Measurements from ENCODE around the gene APC.
"Not testable (repeated sequence)": the region's sequence is repeated elsewhere in the genome, so short reads cannot be mapped to it uniquely, and the experiment has no call there.

APC gene

DNA sequence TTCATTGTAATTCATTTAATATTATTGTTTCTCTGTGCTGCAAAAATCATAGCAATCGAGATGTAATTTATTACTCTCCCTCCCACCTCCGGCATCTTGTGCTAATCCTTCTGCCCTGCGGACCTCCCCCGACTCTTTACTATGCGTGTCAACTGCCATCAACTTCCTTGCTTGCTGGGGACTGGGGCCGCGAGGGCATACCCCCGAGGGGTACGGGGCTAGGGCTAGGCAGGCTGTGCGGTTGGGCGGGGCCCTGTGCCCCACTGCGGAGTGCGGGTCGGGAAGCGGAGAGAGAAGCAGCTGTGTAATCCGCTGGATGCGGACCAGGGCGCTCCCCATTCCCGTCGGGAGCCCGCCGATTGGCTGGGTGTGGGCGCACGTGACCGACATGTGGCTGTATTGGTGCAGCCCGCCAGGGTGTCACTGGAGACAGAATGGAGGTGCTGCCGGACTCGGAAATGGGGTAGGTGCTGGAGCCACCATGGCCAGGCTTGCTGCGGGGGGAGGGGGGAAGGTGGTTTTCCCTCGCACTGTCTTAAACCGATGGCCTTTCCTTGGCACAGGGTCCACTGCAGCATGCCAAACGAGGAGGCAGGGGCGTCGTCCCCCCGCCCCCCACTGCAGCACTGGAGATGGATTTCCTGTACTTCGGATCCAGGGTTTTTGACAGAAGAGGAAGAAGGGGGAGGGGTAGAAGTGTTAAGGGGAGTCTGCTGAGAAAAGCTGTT, at the start of gene APC:
APC (plus strand) TSS at position 423 of the 728 bp plus-strand sequence. CDS start 17,006 bp downstream, outside the sequence.
- DNase-seq: peak; percentile 62

DNA sequence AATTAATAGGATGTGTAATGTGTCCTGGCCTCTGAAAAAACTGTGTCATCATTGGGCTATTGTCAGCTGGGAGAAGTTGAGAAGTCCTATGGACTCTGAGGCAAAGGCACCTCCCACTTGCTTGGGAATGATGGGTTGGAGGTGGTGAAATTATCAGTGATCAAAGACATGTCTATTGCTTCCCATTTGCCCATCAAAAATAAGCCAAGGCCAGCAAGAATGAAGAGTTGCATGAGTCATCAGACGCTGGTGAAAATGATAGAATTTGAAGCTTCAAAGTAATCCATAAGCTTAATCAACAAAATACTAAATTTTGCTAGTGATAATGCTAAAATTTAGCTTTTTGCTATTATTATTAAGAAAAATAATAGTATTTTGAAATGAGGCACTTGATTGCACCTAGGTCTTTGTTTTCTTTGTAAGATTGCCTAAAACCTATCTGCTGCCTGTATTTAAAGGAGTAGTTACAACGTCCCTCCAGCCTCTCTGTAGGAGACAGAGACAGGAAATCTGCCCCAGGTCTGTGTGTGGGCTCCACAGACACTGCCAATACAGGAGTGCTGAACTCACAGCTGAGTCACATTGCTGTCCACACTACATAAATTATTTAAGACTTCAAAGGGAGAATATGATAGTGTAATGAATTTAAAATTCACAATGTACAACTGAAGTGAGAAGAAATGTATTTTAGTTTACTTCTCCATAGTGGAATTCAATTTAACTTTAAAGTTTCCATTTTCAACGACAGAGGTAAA, 48.4 kb upstream of the APC start:
- DNase-seq: no peak

DNA sequence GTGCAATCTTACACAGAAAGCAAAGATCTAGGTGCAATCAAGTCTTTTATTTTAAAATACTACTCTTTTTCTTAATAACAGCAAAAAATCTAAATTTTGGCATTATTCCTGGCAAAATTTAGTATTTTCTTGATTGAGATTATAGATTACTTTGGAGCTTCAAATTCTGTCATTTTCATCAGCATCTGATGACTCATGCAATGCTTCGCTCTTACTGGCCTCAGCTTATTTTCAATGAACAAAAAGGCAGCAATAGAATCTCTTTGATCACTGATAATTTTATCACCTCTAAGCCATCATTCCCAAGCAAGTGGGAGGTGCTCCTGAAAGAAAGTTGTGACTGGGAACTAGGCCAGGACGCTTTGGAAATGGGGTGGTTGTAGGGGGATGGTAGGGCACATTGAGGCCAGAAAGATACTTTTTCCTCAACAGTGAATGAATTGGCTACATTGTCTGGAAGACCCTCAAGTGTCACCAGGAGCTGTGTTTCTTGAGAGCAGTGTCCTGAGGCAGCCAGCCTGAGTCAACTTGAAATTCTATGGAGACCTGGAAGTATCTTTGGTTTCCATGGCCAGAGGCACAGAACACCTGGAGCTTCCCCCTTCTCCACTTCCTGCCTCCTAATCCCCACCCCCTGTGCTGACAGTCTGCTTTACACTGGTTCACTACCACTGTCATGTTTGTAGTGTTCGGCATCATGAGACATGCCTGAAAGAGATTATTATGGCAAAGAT, 46.9 kb upstream of the APC start:
- DNase-seq: no peak

DNA sequence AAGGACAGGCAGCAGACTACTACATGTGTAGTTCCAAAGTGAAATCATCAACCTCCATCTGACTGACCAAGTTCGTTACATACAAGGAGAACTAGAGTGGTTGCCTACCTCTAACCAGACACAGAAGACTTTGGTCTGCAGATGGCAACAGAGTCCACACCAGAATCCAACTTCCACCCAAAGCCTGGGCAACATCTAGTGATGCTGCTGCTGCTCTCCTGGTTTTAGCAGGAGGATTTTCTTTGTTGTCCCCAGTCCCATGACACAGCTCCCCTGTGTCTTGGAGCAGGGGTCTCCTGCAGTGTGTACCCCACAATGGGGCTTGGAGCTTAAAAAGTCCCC, 46.4 kb upstream of the APC start:
- DNase-seq: no peak

DNA sequence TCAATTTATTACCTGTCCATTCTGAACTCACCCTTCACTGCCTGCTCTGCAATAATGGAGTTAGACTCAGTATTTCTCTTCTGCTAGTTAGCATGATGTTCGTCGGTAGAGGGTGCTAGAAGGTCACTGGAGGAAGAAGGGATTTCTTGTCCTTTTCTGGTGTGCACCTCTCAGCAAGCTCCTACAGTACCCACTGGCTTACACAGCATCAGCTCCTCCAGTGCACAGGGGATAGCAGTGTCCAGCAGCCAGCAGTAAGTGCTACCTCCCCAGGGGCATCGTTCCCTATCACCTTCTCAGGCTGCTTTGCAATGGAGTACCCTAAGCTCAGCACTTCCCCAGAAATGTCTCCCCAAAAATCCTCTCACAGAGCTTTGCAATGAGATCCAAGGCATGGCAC, 45.9 kb upstream of the APC start:
- no peak for DNase-seq

DNA sequence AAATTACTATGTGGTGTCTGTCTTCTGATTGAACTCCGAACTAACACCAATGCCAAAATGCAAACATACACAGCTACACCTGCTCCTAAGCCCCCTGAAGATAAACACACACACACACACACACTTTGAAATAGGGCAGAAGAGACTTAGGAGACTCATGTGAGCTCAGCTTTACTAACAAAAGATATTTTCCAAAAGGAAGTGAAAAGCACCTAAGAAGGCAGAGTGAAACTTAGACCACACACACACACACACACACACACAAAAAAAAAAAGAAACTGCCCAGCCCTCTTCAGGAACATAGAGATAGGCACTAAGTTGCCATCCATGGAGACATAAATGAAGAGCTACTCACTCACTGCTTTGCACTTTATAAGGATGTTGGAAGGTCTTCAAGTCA, 45.2 kb upstream of the APC start:
- DNase-seq: no peak

DNA sequence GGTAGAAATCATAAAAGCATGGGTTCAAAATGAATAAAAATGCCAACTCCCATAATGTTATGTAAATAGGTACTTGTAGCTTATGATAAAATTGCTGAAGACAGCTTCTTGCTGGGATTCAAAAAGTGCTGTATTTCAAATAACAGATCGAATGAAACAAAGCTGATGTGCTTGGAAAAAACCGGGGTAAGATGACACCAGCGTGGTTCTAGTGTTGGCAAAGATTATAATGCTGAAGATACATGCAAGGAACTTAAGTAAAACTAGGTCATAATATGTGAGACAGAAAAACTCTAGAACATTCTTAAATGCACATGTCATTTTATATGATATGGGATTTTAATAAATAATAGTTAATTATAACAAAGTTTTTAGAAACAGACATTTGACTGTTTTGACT, 44.4 kb upstream of the APC start:
- DNase-seq: no peak

DNA sequence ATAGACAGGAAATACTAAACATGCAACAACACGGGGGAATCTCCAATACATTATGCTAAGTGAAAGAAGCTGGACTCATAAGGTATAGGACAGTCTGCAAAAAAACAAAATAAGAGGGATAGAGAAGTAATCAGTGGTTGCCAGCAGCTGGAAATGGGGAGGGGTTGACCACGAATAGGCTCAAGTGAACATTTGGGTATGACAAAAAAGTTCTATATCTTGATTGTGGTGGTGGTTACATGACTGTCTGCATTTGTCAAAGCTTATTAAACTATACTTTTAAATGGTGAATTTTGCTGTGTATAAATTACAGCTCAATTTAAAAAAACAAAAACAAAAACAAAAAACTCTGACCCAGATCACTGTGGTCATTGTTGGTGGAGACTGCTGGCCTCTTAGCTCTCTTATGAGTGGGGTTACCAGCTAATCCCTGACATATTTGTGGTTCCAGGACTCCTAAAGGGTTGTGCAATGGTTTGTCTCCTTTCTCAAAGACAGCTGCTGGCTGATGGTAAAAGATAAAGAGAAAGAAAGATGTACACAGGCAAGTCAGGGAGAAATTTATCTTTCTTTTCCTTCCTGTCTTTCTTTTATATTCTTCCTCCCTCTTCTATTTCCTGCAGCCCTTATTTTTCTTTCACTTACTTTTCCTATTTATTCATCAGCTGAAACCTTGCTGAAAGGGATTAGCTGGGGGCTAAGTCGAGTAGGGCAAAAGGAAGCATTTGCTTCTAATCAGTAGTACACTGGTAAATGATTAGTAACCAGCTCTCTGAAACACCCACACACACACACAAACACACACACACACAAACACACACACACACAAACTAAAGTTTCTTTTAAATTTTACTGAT, 42.6 kb upstream of the APC start:
- DNase-seq: no peak

DNA sequence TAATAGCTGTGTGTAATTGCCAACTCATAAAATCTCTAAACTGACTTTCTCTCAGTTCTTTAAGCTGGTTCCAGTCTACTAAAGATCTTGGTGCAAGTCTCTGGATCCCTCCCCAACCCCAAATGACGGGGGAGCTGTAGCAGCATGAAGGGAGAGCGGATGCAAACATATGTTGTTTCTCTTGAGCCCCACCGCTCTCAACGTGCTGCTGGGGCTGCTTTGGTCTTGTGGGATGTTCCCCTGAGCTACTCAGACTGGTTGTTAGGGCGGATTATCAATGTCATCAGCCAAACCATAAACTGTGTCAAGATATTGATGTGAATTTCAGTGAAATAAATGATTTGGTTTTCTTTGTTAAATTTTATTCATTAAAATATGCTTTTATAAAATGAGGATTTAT, 40.9 kb upstream of the APC start:
- DNase-seq: no peak

DNA sequence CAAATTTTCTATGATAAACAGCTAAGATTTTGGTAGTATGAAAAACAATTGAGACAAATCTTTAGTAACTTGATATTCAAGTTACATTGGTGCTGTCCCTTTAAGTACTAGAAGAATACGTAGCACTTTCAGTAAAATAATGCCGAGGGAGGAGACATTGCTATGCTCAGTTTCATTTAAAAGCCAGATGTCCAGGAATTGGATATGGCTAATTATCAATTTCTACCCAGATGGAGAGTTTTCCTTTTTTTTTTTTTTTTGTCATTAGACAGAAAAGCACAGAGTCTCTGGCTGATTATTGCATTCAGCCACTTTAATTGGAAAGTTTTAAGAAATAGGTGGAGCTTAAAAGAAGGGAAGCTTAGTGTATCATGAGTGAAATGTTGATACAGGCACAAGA, 40.4 kb upstream of the APC start:
- no peak for DNase-seq

DNA sequence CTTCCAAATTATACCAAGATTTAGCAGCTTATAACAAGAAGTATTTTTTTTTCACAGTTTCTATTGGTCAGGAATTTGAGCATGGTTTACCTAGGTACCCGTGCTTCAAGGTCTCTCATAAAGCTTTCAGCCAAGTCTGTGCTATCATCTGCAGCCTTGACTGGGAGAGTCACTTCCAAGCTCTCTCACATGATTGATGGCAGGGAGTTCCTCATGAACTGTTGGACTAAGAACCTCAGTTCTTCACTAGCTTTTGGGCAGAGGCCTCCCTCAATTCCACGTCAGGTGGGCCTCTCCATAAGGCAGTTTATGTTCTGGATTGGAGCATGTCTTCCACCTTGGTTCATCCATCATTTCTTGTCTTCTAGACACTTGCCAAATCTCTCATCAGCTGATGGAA, 39.9 kb upstream of the APC start:
- DNase-seq: no peak

DNA sequence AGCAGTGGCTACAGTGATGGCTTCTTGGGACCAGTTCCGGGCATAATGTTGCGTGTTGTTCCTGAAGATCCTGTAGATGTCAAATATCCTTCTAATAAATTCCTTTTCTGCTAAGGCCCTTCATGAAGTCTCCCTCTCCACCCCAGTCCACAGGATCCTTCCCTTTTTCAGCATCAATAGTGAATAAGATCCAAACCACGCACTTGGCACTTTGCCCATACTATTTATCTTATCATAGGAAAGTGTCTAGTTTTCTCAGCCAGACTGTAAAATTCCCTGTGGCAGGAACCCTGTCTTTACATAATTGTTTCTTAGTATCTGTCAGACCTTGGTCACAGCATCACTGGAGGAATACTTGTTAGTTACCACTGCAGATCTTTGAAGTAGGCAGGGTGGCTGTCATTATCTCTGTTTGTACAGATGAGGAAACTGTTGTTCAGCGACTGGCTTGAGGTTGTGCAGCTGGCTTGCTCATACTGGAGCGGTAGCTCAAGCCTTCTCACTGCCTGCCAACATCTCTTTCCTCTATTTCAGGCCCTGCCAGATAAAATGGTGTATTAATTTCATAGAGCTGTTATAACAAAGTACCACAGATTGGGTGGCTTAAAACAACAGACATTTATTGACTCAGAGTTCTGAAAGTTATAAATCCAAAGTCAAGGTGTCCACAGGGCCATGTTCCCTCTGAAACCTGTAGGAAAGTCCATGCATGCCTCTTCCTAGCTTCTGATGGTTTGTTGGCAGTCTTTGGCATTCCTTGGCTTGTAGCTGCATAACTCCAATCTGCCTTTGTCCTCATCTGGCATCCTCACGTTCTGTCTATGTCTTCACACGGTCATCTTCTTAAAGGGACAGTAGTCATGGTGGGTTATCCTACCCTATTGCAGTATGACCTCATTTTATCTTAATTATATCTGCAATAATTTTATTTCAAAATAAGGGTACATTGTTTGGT, 33.5 kb upstream of the APC start:
- DNase-seq: no peak

DNA sequence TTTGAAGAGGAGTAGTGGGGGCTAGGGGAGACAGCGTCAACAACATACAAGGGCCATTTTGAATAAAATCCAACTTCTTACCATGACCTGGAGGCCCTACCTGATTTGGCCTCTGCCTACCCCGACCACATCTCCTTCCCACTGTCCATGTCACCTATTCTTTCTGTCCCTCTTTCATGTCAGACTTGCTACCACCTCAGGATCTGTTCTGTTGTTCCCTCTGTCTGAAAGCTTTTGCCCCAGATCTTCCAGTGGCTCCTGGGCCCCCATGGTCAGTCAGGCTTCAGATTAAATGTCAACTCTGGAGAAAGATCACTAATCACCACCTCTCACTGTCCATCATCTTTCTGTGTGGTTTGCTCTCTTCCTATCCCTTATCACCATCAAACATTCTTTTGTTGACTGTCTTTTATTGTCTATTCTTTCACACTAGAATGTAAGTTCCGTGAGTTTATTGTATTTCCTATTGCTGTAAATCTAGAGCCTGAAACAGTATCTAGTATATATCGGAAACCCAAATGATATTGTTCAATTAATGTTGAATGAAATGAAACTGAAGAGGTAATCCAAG, 31.2 kb upstream of the APC start:
- no peak for DNase-seq

DNA sequence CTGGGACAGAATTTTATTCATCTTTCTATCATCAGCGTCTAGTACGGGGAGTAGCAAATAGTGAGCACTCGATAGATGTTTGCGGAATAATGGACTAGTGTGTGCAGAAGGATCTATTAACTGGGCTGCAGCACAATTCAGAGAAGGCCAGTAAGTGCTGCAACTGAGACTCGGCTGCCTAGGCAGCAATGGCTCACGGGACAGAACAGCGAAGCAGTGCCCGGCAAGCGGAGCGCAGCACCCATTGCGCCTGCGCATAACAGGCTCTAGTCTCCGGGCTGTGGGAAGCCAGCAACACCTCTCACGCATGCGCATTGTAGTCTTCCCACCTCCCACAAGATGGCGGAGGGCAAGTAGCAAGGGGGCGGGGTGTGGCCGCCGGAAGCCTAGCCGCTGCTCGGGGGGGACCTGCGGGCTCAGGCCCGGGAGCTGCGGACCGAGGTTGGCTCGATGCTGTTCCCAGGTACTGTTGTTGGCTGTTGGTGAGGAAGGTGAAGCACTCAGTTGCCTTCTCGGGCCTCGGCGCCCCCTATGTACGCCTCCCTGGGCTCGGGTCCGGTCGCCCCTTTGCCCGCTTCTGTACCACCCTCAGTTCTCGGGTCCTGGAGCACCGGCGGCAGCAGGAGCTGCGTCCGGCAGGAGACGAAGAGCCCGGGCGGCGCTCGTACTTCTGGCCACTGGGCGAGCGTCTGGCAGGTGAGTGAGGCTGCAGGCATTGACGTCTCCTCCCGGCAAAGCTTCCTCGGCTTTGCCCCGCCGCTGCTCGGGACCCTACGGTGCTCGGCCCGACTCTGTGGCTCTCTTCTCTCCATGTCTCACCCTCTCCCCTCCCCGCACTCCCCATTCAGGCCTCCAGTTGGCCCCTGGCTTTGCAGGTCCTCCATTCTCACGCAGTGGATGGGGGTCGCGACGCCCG, 30.2 kb upstream of the APC start:
- peak; percentile 89 for DNase-seq

DNA sequence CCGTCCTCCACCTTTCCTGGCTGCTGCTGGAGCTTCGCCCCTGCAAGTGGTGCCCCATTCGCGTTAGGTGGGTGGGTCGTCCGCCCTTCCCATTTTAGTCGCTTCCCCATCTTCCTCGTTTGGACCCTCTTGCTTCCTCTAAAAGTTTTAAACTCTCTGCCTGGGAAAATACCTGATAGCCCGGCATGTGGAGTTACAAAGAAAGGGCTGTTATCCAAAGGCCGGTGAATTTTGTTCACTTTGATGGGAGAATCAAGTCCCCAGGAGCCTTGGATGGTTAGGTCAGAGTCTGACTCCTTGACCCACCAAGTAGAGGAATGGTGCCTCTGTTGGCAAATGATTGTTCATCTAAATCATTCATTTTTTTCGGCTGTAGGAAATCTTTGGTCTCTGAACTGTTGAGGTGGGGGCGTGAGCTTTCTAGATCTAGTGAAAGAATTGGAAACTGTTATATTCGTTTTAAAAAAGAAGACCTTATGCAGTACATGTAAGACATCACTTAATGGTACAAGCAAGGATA, 29.5 kb upstream of the APC start:
- DNase-seq: no peak

DNA sequence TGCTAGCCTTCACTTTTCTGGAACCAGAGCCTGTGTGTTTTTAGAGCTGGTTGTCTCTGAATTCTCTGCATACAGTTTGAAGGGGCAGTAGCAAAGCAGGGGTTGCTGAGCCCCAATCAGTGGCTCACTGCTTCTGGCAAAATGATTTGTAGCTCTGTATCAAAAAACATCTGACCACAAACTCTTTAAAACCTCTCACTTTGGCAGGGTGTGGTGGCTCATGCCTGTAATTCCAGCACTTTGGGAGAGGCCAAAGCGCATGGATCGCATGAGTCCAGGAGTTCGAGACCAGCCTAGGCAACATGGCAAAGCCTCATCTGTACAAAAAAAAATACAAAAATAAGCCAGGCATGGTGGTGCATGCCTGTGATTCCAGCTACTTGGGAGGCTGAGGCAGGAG, 28.3 kb upstream of the APC start:
- no peak for DNase-seq

DNA sequence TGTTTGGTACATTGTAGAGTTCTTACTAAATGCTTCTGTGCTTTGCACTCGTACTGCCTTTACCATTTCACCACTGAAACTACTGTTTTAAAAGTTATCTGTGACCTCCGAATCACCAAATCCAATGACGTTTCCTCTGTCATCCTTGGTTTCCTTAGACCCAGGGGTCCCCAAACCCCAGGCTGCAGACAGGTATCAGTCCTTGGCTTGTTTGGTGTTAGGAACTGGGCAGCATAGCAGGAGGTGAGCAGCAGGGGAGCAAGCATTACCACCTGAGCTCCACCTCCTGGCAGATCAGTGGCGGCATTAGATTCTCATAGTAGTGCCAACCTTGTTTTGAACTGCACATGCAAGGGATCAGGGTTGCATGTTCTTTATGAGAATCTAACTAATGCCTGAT, 26.8 kb upstream of the APC start:
- DNase-seq: no peak

DNA sequence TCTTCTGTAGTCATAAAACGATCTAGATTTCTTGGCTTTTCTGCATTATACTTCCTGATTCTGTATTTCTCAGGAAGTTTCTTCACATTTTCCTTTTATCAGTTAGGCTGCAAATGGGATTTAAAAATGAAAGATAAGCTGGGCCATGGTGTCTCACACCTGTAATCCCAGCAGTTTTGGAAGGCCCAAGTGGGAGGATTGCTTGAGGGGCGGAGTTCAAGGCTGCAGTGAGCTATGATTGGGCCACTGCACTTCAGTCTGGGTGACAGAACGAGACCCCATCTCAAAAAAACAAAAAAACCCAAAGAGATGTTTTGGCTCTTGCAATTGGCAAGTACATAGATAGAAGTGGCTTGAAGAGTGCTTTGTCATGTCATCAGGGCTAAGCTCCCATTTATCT, 26.2 kb upstream of the APC start:
- DNase-seq: no peak

DNA sequence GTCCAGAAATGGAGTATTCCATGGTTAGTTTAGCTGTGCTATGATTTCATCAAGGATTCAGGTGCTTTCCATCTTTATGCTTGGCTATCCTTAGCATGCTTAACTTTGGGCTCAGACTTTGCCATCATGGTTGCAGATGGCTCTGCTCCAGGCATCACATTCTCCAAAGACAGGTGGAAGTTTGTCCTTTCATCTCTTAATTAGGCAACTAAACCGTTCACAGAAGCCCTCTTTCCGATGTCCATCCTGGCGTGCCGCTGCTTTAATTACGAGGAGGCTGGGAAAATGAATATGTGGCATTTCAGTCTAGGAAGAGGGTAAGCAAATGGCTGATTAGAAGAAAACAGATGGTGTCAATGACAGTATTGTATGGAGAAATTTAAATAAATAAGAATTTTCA, 24.5 kb upstream of the APC start:
- no peak for DNase-seq

DNA sequence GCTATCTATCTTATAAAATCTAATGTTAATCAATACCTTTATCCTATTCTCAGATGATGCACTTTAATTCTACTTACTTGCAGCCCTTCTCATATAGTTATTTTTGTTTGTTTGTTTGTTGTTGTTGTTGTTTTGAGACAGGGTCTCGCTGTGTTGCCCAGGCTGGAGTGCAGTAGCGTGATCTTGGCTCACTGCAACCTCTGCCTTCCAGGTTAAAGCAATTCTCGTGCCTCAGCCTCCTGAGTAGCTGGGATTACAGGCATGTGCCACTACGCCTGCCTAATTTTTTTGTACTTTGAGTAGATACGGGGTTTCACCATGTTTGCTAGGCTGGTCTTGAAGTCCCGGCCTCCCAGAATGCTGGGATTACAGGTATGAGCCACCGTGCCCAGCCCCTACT, 20.8 kb upstream of the APC start:
- not testable (repeated sequence) for DNase-seq

Data from NCI-H1105 (cell line).